ENCODE results near the gene NXPH1.

DNA sequence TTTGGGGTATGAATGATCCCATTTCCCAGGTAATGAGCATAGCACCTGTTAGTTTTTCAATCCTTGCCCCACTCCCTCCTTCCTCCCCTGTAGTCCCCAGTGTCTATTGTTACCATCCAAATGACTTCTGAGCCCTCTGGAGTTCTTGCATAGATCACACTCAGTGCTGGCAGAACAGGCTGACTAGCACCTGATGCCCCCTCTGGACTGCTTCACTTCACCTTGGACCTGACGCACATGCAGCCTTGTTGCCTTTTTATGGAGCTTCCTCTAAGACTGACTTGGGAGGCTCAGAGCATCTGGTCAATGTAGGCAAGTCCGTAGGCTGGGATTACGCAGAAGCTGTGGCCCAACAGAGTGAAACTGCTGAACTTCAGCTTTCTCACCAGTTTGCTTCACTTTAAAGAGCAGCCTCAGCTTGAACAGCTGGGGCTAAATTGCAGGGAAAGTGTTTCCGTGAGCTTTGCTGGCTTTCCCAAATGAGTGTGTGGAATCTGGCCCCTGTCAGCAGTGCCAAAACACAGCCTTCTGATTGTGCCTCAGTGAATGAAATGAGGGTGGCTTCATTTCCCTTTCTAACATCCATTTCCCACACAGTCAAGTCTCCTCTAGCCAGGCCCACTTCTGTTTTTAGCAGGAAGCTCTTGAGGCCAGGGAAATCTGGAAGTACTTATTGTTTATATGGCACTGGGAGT, 48.5 kb downstream of the NXPH1 start:
- TF ChIP-seq POLR2A (IDR thresholded peaks at IDR 0.05) (no peak), CTCF (IDR thresholded peaks at IDR 0.05) (no peak)
